Measurements from ENCODE around the gene NR0B2. TPM values are rescaled to one million over a fixed set of nuclear protein-coding genes. Genes with fewer than 3 reads are reported as not detected.

The NR0B2 gene
- total and polyA plus RNA-seq, 10 of the 15 experiments (the other 5 are each of a cell fraction or from before 2014, with no cell fraction given): not detected

DNA sequence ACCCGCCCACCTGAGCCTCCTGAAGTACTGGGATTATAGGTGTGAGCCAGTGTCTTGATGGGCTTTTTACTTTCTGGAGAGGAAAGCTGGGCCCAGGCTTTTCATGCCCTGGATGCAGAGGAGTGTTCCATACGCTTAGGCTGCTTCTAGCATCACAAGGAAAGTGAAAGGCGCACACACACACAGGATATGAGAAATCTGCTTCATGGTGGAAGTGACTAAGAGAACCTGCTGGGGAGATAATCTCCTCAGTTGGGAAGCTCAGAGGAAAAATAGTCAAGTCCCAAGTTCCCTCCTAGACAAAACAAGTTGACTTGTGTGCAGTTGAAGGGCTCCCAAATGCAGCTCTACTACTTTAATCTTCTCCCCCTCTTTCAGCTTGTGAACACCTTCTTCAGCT is 9.9 kb upstream of the NR0B2 start:
- H3K36me3 ChIP-seq (ENCODE audit: control insufficient read depth in 2 of 2, insufficient read depth in 2 of 2, low read length in 1 of 2): peaks cover 5 to 22% of the 10 kb centered on the region in 2 experiments

More for the DNA sequence above, 9.9 kb upstream of the NR0B2 start:
- Histone ChIP-seq H3K4me3 (no peak overlapping the region), H3K27me3 (replicated peaks in 1 of 2; ENCODE audit: control insufficient read depth in 2 of 2, insufficient read depth in 2 of 2, low read length in 1 of 2) (no peaks in the 10 kb centered on the region), H2AFZ (ENCODE audit: control insufficient read depth, low read depth, low read length) (no peak overlapping the region), H3K9ac (ENCODE audit: control insufficient read depth, insufficient read depth, low read length) (no peak overlapping the region), H3K4me1 (ENCODE audit: control insufficient read depth, insufficient read depth, low read length) (peaks cover 5% of the 10 kb centered on the region; the same call in 1 of the 2 replicates), H3K9me3 (replicated peaks; ENCODE audit: control insufficient read depth, insufficient read depth, low read length) (no peaks in the 10 kb centered on the region), H4K20me1 (ENCODE audit: control insufficient read depth, insufficient read depth) (no peaks in the 10 kb centered on the region; the same call in 1 of the 2 replicates), H3K4me2 (ENCODE audit: control insufficient read depth, insufficient read depth) (peak overlapping the region; percentile 40), H3K79me2 (ENCODE audit: control insufficient read depth, insufficient read depth, low read length) (peaks cover 29% of the 10 kb centered on the region), H3K27ac (ENCODE audit: control insufficient read depth, insufficient read depth) (no peak overlapping the region)
- RAD21 ChIA-PET (ENCODE audit: unreplicated experiment): no interaction called here
- SMC1A ChIA-PET (ENCODE audit: uncharacterized antibody, unreplicated experiment): interaction anchor here (1.4 kb wide), 1 partner anchor 9 kb away, joined by 3 read pairs; no protein-coding TSS in a partner anchor
- 96% methylated on average over 3 of the region's 3 CpGs for WGBS (ENCODE audit: insufficient coverage, insufficient replicate concordance, low lambda C conversion rate, missing lambda C conversion rate)
- CTCF ChIA-PET: interaction anchor here (1.1 kb wide), 1 partner anchor 322 kb away, joined by 3 read pairs; no protein-coding TSS in a partner anchor
- TF ChIP-seq KAT2A (conservative IDR thresholded peaks at IDR 0.05; ENCODE audit: control insufficient read depth, low read depth, low read length): no peak
- TF ChIP-seq MTA2 (IDR thresholded peaks at IDR 0.05; ENCODE audit: low read depth): no peak
- TF ChIP-seq MTA3 (IDR thresholded peaks at IDR 0.05; ENCODE audit: borderline replicate concordance, low read length): no peak
- TF ChIP-seq CBFB (IDR thresholded peaks at IDR 0.05; ENCODE audit: low read depth): no peak
- no peak for TF ChIP-seq WRNIP1 (IDR thresholded peaks at IDR 0.05; ENCODE audit: borderline replicate concordance, low read depth, low read length)
- TF ChIP-seq, protein P1, sequence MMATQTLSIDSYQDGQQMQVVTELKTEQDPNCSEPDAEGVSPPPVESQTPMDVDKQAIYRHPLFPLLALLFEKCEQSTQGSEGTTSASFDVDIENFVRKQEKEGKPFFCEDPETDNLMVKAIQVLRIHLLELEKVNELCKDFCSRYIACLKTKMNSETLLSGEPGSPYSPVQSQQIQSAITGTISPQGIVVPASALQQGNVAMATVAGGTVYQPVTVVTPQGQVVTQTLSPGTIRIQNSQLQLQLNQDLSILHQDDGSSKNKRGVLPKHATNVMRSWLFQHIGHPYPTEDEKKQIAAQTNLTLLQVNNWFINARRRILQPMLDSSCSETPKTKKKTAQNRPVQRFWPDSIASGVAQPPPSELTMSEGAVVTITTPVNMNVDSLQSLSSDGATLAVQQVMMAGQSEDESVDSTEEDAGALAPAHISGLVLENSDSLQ (IDR thresholded peaks at IDR 0.05): no peak
- TF ChIP-seq CEBPZ (IDR thresholded peaks at IDR 0.05; ENCODE audit: low read depth, low read length): no peak
- TF ChIP-seq FOXM1 (IDR thresholded peaks at IDR 0.05; ENCODE audit: low read depth, low read length): no peak
- no peak for TF ChIP-seq USF2 (IDR thresholded peaks at IDR 0.05; ENCODE audit: borderline replicate concordance, low read depth, low read length)
- TF ChIP-seq ZBED1 (IDR thresholded peaks at IDR 0.05; ENCODE audit: borderline replicate concordance): no peak
- TF ChIP-seq, protein P2, sequence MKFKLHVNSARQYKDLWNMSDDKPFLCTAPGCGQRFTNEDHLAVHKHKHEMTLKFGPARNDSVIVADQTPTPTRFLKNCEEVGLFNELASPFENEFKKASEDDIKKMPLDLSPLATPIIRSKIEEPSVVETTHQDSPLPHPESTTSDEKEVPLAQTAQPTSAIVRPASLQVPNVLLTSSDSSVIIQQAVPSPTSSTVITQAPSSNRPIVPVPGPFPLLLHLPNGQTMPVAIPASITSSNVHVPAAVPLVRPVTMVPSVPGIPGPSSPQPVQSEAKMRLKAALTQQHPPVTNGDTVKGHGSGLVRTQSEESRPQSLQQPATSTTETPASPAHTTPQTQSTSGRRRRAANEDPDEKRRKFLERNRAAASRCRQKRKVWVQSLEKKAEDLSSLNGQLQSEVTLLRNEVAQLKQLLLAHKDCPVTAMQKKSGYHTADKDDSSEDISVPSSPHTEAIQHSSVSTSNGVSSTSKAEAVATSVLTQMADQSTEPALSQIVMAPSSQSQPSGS (IDR thresholded peaks at IDR 0.05; ENCODE audit: low read length): no peak
- TF ChIP-seq MEF2A (IDR thresholded peaks at IDR 0.05; ENCODE audit: insufficient read depth, low read depth, low read length): no peak
- no peak for TF ChIP-seq LARP7 (IDR thresholded peaks at IDR 0.05)
- TF ChIP-seq ZNF24 (IDR thresholded peaks at IDR 0.05): no peak
- TF ChIP-seq SUPT20H (IDR thresholded peaks at IDR 0.05; ENCODE audit: borderline replicate concordance, control insufficient read depth, low read depth, low read length): no peak
- no peak for TF ChIP-seq NR2C1 (IDR thresholded peaks at IDR 0.05)
- FAIRE-seq: no peak
- no TSS peak for BruUV-seq (replicated peaks)
- POLR2A ChIA-PET: no interaction called here
- intact Hi-C loops (cut with micrococcal nuclease; ENCODE audit: unreplicated experiment) (no loop called here), in situ Hi-C loops (cut with MboI) (no loop called here)
- no peak for DNase-seq (ENCODE audit: low read depth, low spot score)
- ATAC-seq: no peak
